ENCODE data around the gene C6orf163. TPM values are rescaled to one million over a fixed set of nuclear protein-coding genes. Genes with fewer than 3 reads are reported as not detected.

The C6orf163 gene
- total RNA-seq, 2 experiments from 2014 or later, result 1.4 to 2.8 TPM

DNA sequence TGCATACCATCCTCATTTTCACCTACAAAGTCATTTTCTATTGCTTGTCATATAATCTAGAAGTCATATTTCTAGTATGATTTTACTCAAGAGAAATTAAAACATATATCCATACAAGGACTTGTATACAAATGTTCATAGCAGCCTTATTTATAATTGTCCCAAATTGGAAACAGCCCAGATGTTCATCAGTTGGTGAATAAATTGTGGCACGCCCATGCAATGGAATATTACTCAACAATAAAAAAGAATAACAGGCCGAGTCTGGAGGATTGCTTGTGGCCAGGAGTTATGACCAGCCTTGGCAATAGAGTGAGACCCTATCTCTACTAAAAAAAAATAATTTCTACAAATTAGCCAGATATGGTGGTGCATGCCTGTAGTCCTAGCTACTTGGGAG lies 28.8 kb downstream of the C6orf163 start:
- Histone ChIP-seq H4K20me1 (ENCODE audit: insufficient read depth, low read length) (no peaks in the 10 kb centered on the region), H3K4me1 (ENCODE audit: insufficient read depth, low read length, poor library complexity, severe bottlenecking) (no peaks in the 10 kb centered on the region), H3K27ac (ENCODE audit: low read depth, low read length, poor library complexity, severe bottlenecking) (no peak overlapping the region), H3K79me2 (ENCODE audit: insufficient read depth, low read depth, low read length) (no peaks in the 10 kb centered on the region), H2AFZ (ENCODE audit: low read length) (no peak overlapping the region), H3K4me3 (ENCODE audit: low read depth, low read length, poor library complexity, severe bottlenecking) (no peak overlapping the region), H3K4me2 (ENCODE audit: low read length) (no peak overlapping the region), H3K9me3 (ENCODE audit: low read length) (no peaks in the 10 kb centered on the region), H3K36me3 (ENCODE audit: insufficient read depth, low read length) (no peaks in the 10 kb centered on the region), H3K9me2 (ENCODE audit: insufficient read depth, low read length) (no peaks in the 10 kb centered on the region)
- POLR2A ChIA-PET, result interaction anchor here (1.2 kb wide), 1 partner anchor 888 kb away, joined by 3 read pairs; no protein-coding TSS in a partner anchor
- intact Hi-C loops (cut with micrococcal nuclease; ENCODE audit: unreplicated experiment), result no loop called here
- no TSS peak for BruUV-seq (replicated peaks)
- CTCF ChIA-PET (ENCODE audit: unreplicated experiment), result no interaction called here
- no peak for DNase-seq (ENCODE audit: low spot score)
- no peak for TF ChIP-seq EZH2phosphoT487 (IDR thresholded peaks at IDR 0.05; ENCODE audit: borderline replicate concordance, low read depth, low read length)

GRCh38 chr6:87375315-87375714 lies 30.7 kb downstream of the C6orf163 start:
- no peak for DNase-seq (ENCODE audit: low spot score)
- Histone ChIP-seq H2AFZ (ENCODE audit: low read length) (no peak overlapping the region), H3K4me1 (ENCODE audit: insufficient read depth, low read length, poor library complexity, severe bottlenecking) (no peaks in the 10 kb centered on the region), H3K27ac (ENCODE audit: low read depth, low read length, poor library complexity, severe bottlenecking) (no peak overlapping the region), H4K20me1 (ENCODE audit: insufficient read depth, low read length) (no peaks in the 10 kb centered on the region), H3K4me3 (ENCODE audit: low read depth, low read length, poor library complexity, severe bottlenecking) (no peak overlapping the region), H3K36me3 (ENCODE audit: insufficient read depth, low read length) (no peaks in the 10 kb centered on the region), H3K9me3 (ENCODE audit: low read length) (no peaks in the 10 kb centered on the region), H3K4me2 (ENCODE audit: low read length) (no peak overlapping the region), H3K79me2 (ENCODE audit: insufficient read depth, low read depth, low read length) (no peaks in the 10 kb centered on the region), H3K9me2 (ENCODE audit: insufficient read depth, low read length) (no peaks in the 10 kb centered on the region)
- intact Hi-C loops (cut with micrococcal nuclease; ENCODE audit: unreplicated experiment), result no loop called here
- ChIA-PET CTCF (ENCODE audit: unreplicated experiment) (no interaction called here), POLR2A (interaction anchor here (0.7 kb wide), 1 partner anchor 1603 kb away, joined by 3 read pairs; no protein-coding TSS in a partner anchor)
- no peak for TF ChIP-seq EZH2phosphoT487 (IDR thresholded peaks at IDR 0.05; ENCODE audit: borderline replicate concordance, low read depth, low read length)
- TF ChIP-seq, protein P1, sequence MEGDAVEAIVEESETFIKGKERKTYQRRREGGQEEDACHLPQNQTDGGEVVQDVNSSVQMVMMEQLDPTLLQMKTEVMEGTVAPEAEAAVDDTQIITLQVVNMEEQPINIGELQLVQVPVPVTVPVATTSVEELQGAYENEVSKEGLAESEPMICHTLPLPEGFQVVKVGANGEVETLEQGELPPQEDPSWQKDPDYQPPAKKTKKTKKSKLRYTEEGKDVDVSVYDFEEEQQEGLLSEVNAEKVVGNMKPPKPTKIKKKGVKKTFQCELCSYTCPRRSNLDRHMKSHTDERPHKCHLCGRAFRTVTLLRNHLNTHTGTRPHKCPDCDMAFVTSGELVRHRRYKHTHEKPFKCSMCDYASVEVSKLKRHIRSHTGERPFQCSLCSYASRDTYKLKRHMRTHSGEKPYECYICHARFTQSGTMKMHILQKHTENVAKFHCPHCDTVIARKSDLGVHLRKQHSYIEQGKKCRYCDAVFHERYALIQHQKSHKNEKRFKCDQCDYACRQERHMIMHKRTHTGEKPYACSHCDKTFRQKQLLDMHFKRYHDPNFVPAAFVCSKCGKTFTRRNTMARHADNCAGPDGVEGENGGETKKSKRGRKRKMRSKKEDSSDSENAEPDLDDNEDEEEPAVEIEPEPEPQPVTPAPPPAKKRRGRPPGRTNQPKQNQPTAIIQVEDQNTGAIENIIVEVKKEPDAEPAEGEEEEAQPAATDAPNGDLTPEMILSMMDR (conservative IDR thresholded peaks at IDR 0.05; ENCODE audit: low read length), result no peak
- no TSS peak for BruUV-seq (replicated peaks)

GRCh38 chr6:87376643-87377042 lies 32.0 kb downstream of the C6orf163 start:
- CTCF ChIA-PET (ENCODE audit: unreplicated experiment), result no interaction called here

More at GRCh38 chr6:87376643-87377042, 32.0 kb downstream of the C6orf163 start:
- Histone ChIP-seq H2AFZ (ENCODE audit: low read length) (no peak overlapping the region), H3K4me3 (ENCODE audit: low read depth, low read length, poor library complexity, severe bottlenecking) (no peak overlapping the region), H3K79me2 (ENCODE audit: insufficient read depth, low read depth, low read length) (no peaks in the 10 kb centered on the region), H3K9me3 (ENCODE audit: low read length) (no peaks in the 10 kb centered on the region), H3K27ac (ENCODE audit: low read depth, low read length, poor library complexity, severe bottlenecking) (no peak overlapping the region), H3K4me1 (ENCODE audit: insufficient read depth, low read length, poor library complexity, severe bottlenecking) (no peaks in the 10 kb centered on the region), H3K9me2 (ENCODE audit: insufficient read depth, low read length) (no peaks in the 10 kb centered on the region), H4K20me1 (ENCODE audit: insufficient read depth, low read length) (no peaks in the 10 kb centered on the region), H3K36me3 (ENCODE audit: insufficient read depth, low read length) (no peaks in the 10 kb centered on the region), H3K4me2 (ENCODE audit: low read length) (no peak overlapping the region)
- POLR2A ChIA-PET, result interaction anchor here (0.6 to 0.7 kb wide), 3 partner anchors 18 to 1530 kb away, joined by 3 to 4 read pairs (median 3); no protein-coding TSS in a partner anchor
- BruUV-seq (replicated peaks), result no TSS peak
- intact Hi-C loops (cut with micrococcal nuclease; ENCODE audit: unreplicated experiment), result no loop called here
- no peak for DNase-seq (ENCODE audit: low spot score)
- no peak for TF ChIP-seq EZH2phosphoT487 (IDR thresholded peaks at IDR 0.05; ENCODE audit: borderline replicate concordance, low read depth, low read length)
- TF ChIP-seq, protein P1 (conservative IDR thresholded peaks at IDR 0.05; ENCODE audit: low read length), result no peak

All from OCI-LY7 (cell line).